ENCODE measurements around the gene BRD3OS. TPM values are rescaled to one million over a fixed set of nuclear protein-coding genes. Genes with fewer than 3 reads are reported as not detected.
A peak's percentile ranks its signal among the peaks of the same experiment; 100 is the strongest.

The BRD3OS gene
- total and polyA plus RNA-seq, 2 of the 13 experiments (the other 11 are each of a cell fraction or from before 2014, with no cell fraction given), result 4.9 to 5.7 TPM

- TF ChIP-seq ELF3 (CRISPR knock-in tag; IDR thresholded peaks at IDR 0.05) (peak; percentile 24; the same call in 1 of the 2 replicates), NCOA5 (CRISPR knock-in tag; IDR thresholded peaks at IDR 0.05) (0 out of 2 replicates have a peak, but pooled peaks have one; percentile 57), ZNF12 (CRISPR knock-in tag; IDR thresholded peaks at IDR 0.05) (0 out of 2 replicates have a peak, but pooled peaks have one; percentile 53), EP300 (IDR thresholded peaks at IDR 0.05; ENCODE audit: low read depth in 2 of 2, low read length in 2 of 2) (no peak), EP300 (CRISPR knock-in tag; IDR thresholded peaks at IDR 0.05; ENCODE audit: borderline replicate concordance) (no peak), HOXA9 (CRISPR knock-in tag; IDR thresholded peaks at IDR 0.05; ENCODE audit: borderline replicate concordance) (no peak), KMT2A (CRISPR knock-in tag; IDR thresholded peaks at IDR 0.05) (0 out of 2 replicates have a peak, but pooled peaks have one; percentile 28), NONO (IDR thresholded peaks at IDR 0.05) (no peak), NONO (CRISPR knock-in tag; conservative IDR thresholded peaks at IDR 0.05) (peak; percentile 52; the same call in 1 of the 2 replicates), ZNF460 (CRISPR knock-in tag; IDR thresholded peaks at IDR 0.05; ENCODE audit: borderline replicate concordance) (peak; percentile 58; the same call in 1 of the 2 replicates), ZNF816 (CRISPR knock-in tag; IDR thresholded peaks at IDR 0.05; ENCODE audit: borderline replicate concordance) (no peak), ZNF292 (CRISPR knock-in tag; IDR thresholded peaks at IDR 0.05; ENCODE audit: borderline replicate concordance, low read depth) (peak; percentile 42; the same call in 1 of the 2 replicates), ARID4A (CRISPR knock-in tag; IDR thresholded peaks at IDR 0.05; ENCODE audit: borderline replicate concordance) (peak; percentile 36; the same call in 1 of the 2 replicates), TOPORS (CRISPR knock-in tag; IDR thresholded peaks at IDR 0.05) (no peak; the same call in 1 of the 2 replicates), SAP130 (CRISPR knock-in tag; IDR thresholded peaks at IDR 0.05; ENCODE audit: low read depth) (peak; percentile 37; the same call in 1 of the 2 replicates), HNRNPH1 (optimal IDR thresholded peaks at IDR 0.05; ENCODE audit: low read depth, low read length) (no peak), LCORL (IDR thresholded peaks at IDR 0.05) (no peak), LCORL (CRISPR knock-in tag; IDR thresholded peaks at IDR 0.05) (peak; percentile 64; the same call in 1 of the 2 replicates), TEAD2 (CRISPR knock-in tag; IDR thresholded peaks at IDR 0.05) (no peak), KLF9 (CRISPR knock-in tag; IDR thresholded peaks at IDR 0.05; ENCODE audit: low read depth) (no peak), TEAD3 (CRISPR knock-in tag; optimal IDR thresholded peaks at IDR 0.05; ENCODE audit: borderline replicate concordance) (peak; percentile 10), ZHX1 (CRISPR knock-in tag; IDR thresholded peaks at IDR 0.05; ENCODE audit: low read depth) (0 out of 2 replicates have a peak, but pooled peaks have one; percentile 39), ZNF780A (CRISPR knock-in tag; IDR thresholded peaks at IDR 0.05) (0 out of 2 replicates have a peak, but pooled peaks have one; percentile 43)
Measured at GRCh38 chr9:134028575-134029247, 3.4 kb downstream of the BRD3OS start (continued).
